ENCODE measurements around the gene HNRNPLL. TPM values are rescaled to one million over a fixed set of nuclear protein-coding genes. Genes with fewer than 3 reads are reported as not detected.

The HNRNPLL gene
- total RNA-seq, 3 donors from 2014 or later = 48.3 to 75.1 (median 57.0) TPM

DNA sequence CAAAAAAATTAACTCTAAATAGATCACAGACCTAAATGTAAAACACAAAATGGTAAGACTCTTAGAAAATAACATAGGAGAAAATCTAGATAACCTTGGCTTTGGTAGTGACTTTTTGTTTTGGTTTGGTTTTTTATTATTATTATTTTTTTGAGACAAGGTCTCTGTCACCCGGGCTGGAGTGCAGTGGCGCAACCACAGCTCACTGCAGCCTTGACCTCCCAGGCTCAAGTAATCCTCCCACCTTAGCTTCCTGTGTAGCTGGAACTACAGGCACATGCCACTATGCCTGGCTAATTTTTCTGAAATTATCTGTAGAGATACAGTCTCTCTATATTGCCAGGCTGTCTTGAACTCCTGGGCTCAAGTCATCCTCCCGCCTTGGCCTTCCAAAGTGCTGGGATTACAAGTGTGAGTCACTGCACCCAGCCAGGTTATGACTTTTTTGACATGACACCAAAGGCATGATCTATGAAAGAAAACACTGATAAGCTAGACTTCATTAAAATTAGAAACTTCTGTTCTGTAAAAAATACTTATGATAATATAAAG lies 88.0 kb downstream of the HNRNPLL start:
- Histone ChIP-seq H3K4me1 (peaks cover 0 to under 1% of the 10 kb centered on the region in 2 donors), H3K4me3 (no peak overlapping the region), H3K9me3 (no peaks in the 10 kb centered on the region), H3K27me3 (no peaks in the 10 kb centered on the region), H3K27ac (peak overlapping the region; percentile 87 to 93), H3K36me3 (no peaks in the 10 kb centered on the region)
- DNase-seq (ENCODE audit: low spot score in 2 of 2) = no peak
- intact Hi-C loops (cut with DNase I; ENCODE audit: low total_unique reads) = no loop called here
- TF ChIP-seq CTCF (IDR thresholded peaks at IDR 0.05) (no peak), POLR2AphosphoS5 (IDR thresholded peaks at IDR 0.05) (no peak), POLR2A (IDR thresholded peaks at IDR 0.05) (no peak)

DNA sequence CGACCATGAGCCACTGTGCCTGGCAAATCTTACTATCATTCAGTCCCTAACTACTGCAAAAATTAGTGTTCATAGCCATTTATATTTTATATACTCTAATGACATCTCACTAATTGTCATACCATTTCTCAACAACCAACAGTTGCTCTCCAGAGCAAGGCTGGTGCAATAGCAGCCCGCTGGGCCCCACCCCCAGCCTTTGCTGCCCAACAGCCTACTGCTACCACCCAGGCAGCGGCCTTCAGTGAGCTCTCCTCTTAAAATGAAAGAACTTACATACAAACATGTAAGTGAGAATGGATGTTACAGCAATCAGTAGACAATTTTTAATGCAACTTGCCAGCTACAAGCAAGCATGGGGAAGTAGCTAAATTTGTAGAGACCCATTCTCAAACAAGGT lies 90.5 kb downstream of the HNRNPLL start:
- TF ChIP-seq POLR2AphosphoS5 (IDR thresholded peaks at IDR 0.05) (no peak), CTCF (IDR thresholded peaks at IDR 0.05) (no peak), POLR2A (IDR thresholded peaks at IDR 0.05) (no peak)
- no peak for DNase-seq (ENCODE audit: low spot score in 2 of 2)
- intact Hi-C loops (cut with DNase I; ENCODE audit: low total_unique reads) = no loop called here
- Histone ChIP-seq H3K36me3 (no peaks in the 10 kb centered on the region), H3K27ac (no peak overlapping the region), H3K27me3 (no peaks in the 10 kb centered on the region), H3K9me3 (no peaks in the 10 kb centered on the region), H3K4me1 (peaks cover 0 to 18% of the 10 kb centered on the region in 2 donors), H3K4me3 (no peak overlapping the region)

Other genes with a start within 250 kb of the HNRNPLL start
- 100 to 1,000 TPM in 2 of 3 donors, 10 to 100 TPM in 1; 66.4 to 179 (median 159) TPM for gene ATL2, start 225.7 kb downstream of the HNRNPLL start, total RNA-seq
- gene GALM, start 63.2 kb upstream of the HNRNPLL start, total RNA-seq = 10 to 100 TPM; 12.1 to 29.9 (median 22.5) TPM
- gene SRSF7, start 148.4 kb upstream of the HNRNPLL start, total RNA-seq = 100 to 1,000 TPM in 2 of 3 donors, 10 to 100 TPM in 1; 82.6 to 135 (median 116) TPM
- 1 to 10 TPM; 5.6 to 7.6 (median 7.2) TPM for gene GEMIN6, start 175.3 kb upstream of the HNRNPLL start, total RNA-seq